Activated CD8-positive, alpha-beta T cell treated with anti-CD3 and anti-CD28 coated beads for 36 hours (primary cell): ENCODE data around the gene CNTD1. TPM values are rescaled to one million over a fixed set of nuclear protein-coding genes. Genes with fewer than 3 reads are reported as not detected.
A peak's percentile ranks its signal among the peaks of the same experiment; 100 is the strongest.

ENCODE experiments used
- ATAC-seq: fragments of 200-7000 bp; cut with Tn5 transposase; one replicate; pipeline ENCODE4 v1.10.0; 2021; ENCODE audit warnings: mild to moderate bottlenecking, moderate library complexity
- CTCF ChIA-PET: fragments of 350-600 bp; sonication (Branson Sonifier 250); formaldehyde crosslinking; loops from one replicate; lab custom pipeline; 2021; ENCODE audit warnings: antibody characterized with exemption; lab: Charles Lee
- POLR2A ChIA-PET: fragments of 350-600 bp; sonication (Branson Sonifier 250); formaldehyde crosslinking; loops from one replicate; lab custom pipeline; 2021; ENCODE audit warnings: antibody characterized with exemption; lab: Charles Lee
- DNase-seq: peaks from one replicate; pipeline ENCODE4 v3.0.0-alpha.2; 2020
- H3K27ac Mint-ChIP-seq: one replicate; pipeline ENCODE4 v1.8.0; 2021; ENCODE audit warnings: mild to moderate bottlenecking, mixed read lengths
- H3K27me3 Mint-ChIP-seq: one replicate; pipeline ENCODE4 v1.8.0; 2021; ENCODE audit warnings: mixed read lengths
- H3K36me3 Mint-ChIP-seq: one replicate; pipeline ENCODE4 v1.8.0; 2021; ENCODE audit warnings: low read depth, mixed read lengths
- H3K4me1 Mint-ChIP-seq: one replicate; pipeline ENCODE4 v1.8.0; 2021; ENCODE audit warnings: low read depth, mixed read lengths
- H3K4me3 Mint-ChIP-seq: one replicate; pipeline ENCODE4 v1.8.0; 2021; ENCODE audit warnings: mild to moderate bottlenecking, moderate library complexity, mixed read lengths
- H3K9me3 Mint-ChIP-seq: one replicate; pipeline ENCODE4 v1.8.0; 2021; ENCODE audit warnings: mixed read lengths
- CTCF ChIP-seq: fragments of 200-600 bp; IDR thresholded peaks from one replicate; pipeline ENCODE4 v1.8.0; 2022; ENCODE audit warnings: antibody characterized with exemption, mild to moderate bottlenecking
- intact Hi-C: fragments of 100-400 bp; cut with micrococcal nuclease; formaldehyde crosslinking; loops from one replicate; pipeline ENCODE4 v1.10.0; 2022
- total RNA-seq, 2 experiments: library from RNA; stranded (reverse); gene quantifications; one replicate each; pipeline ENCODE4 v1.2.3, GENCODE V29; 2021

CNTD1 gene
- total RNA-seq, 2 experiments from 2014 or later = 0.23 TPM; not detected in 1

- Mint-ChIP-seq H3K9me3 (no peaks in the 10 kb centered on the region), H3K36me3 (peaks cover 44% of the 10 kb centered on the region), H3K4me1 (peaks cover 34% of the 10 kb centered on the region), H3K27me3 (no peaks in the 10 kb centered on the region), H3K4me3 (no peak overlapping the region), H3K27ac (peak overlapping the region; percentile 41)
- ChIA-PET CTCF (interaction anchor here (0.5 to 5.1 kb wide), 28 partner anchors 8 to 250 kb away, joined by 3 to 36 read pairs (median 4); partner anchors contain the start of genes CNTD1, COA3, PSME3 and RPL27), POLR2A (interaction anchor here (1.1 to 1.4 kb wide), 3 partner anchors 14 to 31 kb away, joined by 3 to 4 read pairs (median 3); partner anchors contain the start of gene AOC2)
- peak; percentile 82 for TF ChIP-seq CTCF
- intact Hi-C loops = no loop called here
- peak; percentile 90 for DNase-seq
- peak; percentile 50 for ATAC-seq
These were observed 21.4 kb downstream of the CNTD1 start for GRCh38 chr17:42819939-42820535.

GRCh38 chr17:42821176-42821575 is 22.5 kb downstream of the CNTD1 start:
- Mint-ChIP-seq H3K27ac (peak overlapping the region; percentile 27), H3K9me3 (no peaks in the 10 kb centered on the region), H3K4me1 (peaks cover 36% of the 10 kb centered on the region), H3K4me3 (no peak overlapping the region), H3K36me3 (peaks cover 35% of the 10 kb centered on the region), H3K27me3 (no peaks in the 10 kb centered on the region)
- no peak for ATAC-seq
- intact Hi-C loops = no loop called here
- no peak for DNase-seq
- CTCF ChIA-PET = interaction anchor here (1.2 to 5.1 kb wide), 9 partner anchors 10 to 242 kb away, joined by 3 to 36 read pairs (median 7); partner anchors contain the start of genes CNTD1, COA3, PSME3 and RPL27
- POLR2A ChIA-PET = interaction anchor here (1.0 kb wide), 1 partner anchor 47 kb away, joined by 3 read pairs; no protein-coding TSS in a partner anchor
- no peak for TF ChIP-seq CTCF

GRCh38 chr17:42827472-42827871 is 28.8 kb downstream of the CNTD1 start:
- H3K9me3 Mint-ChIP-seq = no peaks in the 10 kb centered on the region
- H3K4me3 Mint-ChIP-seq = no peak overlapping the region
- no peak for DNase-seq
- H3K27me3 Mint-ChIP-seq = no peaks in the 10 kb centered on the region
- H3K36me3 Mint-ChIP-seq = peaks cover 1% of the 10 kb centered on the region
- H3K27ac Mint-ChIP-seq = no peak overlapping the region
- POLR2A ChIA-PET = no interaction called here
- CTCF ChIA-PET = interaction anchor here (1.0 kb wide), 1 partner anchor 101 kb away, joined by 3 read pairs; no protein-coding TSS in a partner anchor
- intact Hi-C loops = no loop called here
- TF ChIP-seq CTCF = no peak
- H3K4me1 Mint-ChIP-seq = peaks cover 25% of the 10 kb centered on the region
- ATAC-seq = no peak

- no peak for DNase-seq
- Mint-ChIP-seq H3K36me3 (peaks cover 15% of the 10 kb centered on the region), H3K27me3 (no peaks in the 10 kb centered on the region), H3K27ac (no peak overlapping the region), H3K9me3 (no peaks in the 10 kb centered on the region), H3K4me3 (no peak overlapping the region), H3K4me1 (peaks cover 19% of the 10 kb centered on the region)
- no peak for TF ChIP-seq CTCF
- ChIA-PET CTCF (interaction anchor here (1.1 to 3.3 kb wide), 3 partner anchors 10 to 253 kb away, joined by 3 to 10 read pairs (median 9); partner anchors contain the start of gene RPL27), POLR2A (interaction anchor here (0.8 to 0.9 kb wide), 2 partner anchors 12 to 167 kb away, joined by 3 read pairs; partner anchors contain the start of gene RPL27)
- ATAC-seq = no peak
- intact Hi-C loops = no loop called here
These were observed 32.3 kb downstream of the CNTD1 start for GRCh38 chr17:42830971-42831370.
